Loucy (cell line): ENCODE data around the gene ID1.
A peak's percentile ranks its signal among the peaks of the same experiment; 100 is the strongest.

ENCODE experiments used
- H2AFZ ChIP-seq: fragments of 200-600 bp; sonication (generic); 2 replicates; pipeline ENCODE4 v1.6.0; 2016; ENCODE audit warnings: antibody characterized with exemption, mild to moderate bottlenecking, low read length, moderate library complexity
- H3F3A ChIP-seq: fragments of 200-600 bp; 2 replicates; pipeline ENCODE4 v1.6.0; 2016; ENCODE audit warnings: antibody characterized with exemption, low read depth, mild to moderate bottlenecking
- H3K27me3 ChIP-seq: fragments of 200-600 bp; sonication (generic); 2 replicates; pipeline ENCODE4 v1.6.1; 2014; ENCODE audit warnings: low read length, mild to moderate bottlenecking; ENCODE audit not compliant: insufficient read depth, poor library complexity, severe bottlenecking
- H3K36me3 ChIP-seq: fragments of 200-600 bp; sonication (generic); 2 replicates; pipeline ENCODE4 v1.6.1; 2016; ENCODE audit warnings: low read length; ENCODE audit not compliant: insufficient read depth
- H3K4me1 ChIP-seq: fragments of 200-600 bp; sonication (generic); 2 replicates; pipeline ENCODE4 v1.5.1; 2014; ENCODE audit warnings: low read length, mild to moderate bottlenecking; ENCODE audit not compliant: insufficient read depth, poor library complexity, severe bottlenecking
- H3K4me2 ChIP-seq: fragments of 200-600 bp; sonication (generic); 2 replicates; pipeline ENCODE4 v1.6.0; 2014; ENCODE audit warnings: antibody characterized with exemption, low read length, low read depth, mild to moderate bottlenecking; ENCODE audit not compliant: poor library complexity, severe bottlenecking
- H3K4me3 ChIP-seq: fragments of 200-600 bp; sonication (generic); 2 replicates; pipeline ENCODE4 v1.5.1; 2014; ENCODE audit warnings: low read length, mild to moderate bottlenecking, mixed read lengths; ENCODE audit not compliant: poor library complexity, severe bottlenecking
- H3K79me2 ChIP-seq: fragments of 200-600 bp; sonication (generic); 2 replicates; pipeline ENCODE4 v1.6.1; 2014; ENCODE audit warnings: low read length; ENCODE audit not compliant: insufficient read depth
- H3K9ac ChIP-seq: fragments of 200-600 bp; sonication (generic); 2 replicates; pipeline ENCODE4 v1.6.0; 2014; ENCODE audit warnings: mild to moderate bottlenecking, low read depth, low read length, moderate library complexity; ENCODE audit not compliant: poor library complexity, severe bottlenecking
- H3K9me2 ChIP-seq: fragments of 200-600 bp; sonication (generic); replicated peaks from 2 replicates; pipeline ENCODE4 v1.6.1; 2016; ENCODE audit warnings: low read depth, low read length, mixed read lengths
- H3K9me3 ChIP-seq: fragments of 200-600 bp; sonication (generic); 2 replicates; pipeline ENCODE4 v1.6.1; 2014; ENCODE audit warnings: mild to moderate bottlenecking, antibody characterized with exemption, low read length, low read depth; ENCODE audit not compliant: insufficient read depth
- H4K20me1 ChIP-seq: fragments of 200-600 bp; sonication (generic); 2 replicates; pipeline ENCODE4 v1.6.0; 2014; ENCODE audit warnings: antibody characterized with exemption, low read length, mild to moderate bottlenecking; ENCODE audit not compliant: insufficient read depth, poor library complexity, severe bottlenecking
- EZH2phosphoT487 ChIP-seq: fragments of 200-600 bp; IDR thresholded peaks from 2 replicates; pipeline ENCODE4 v1.6.1; 2018; ENCODE audit warnings: antibody characterized with exemption, mild to moderate bottlenecking, moderate library complexity, borderline replicate concordance
- TF ChIP-seq, protein P1 (sequence below): fragments of 200-600 bp; sonication (generic); conservative IDR thresholded peaks from 2 replicates; pipeline ENCODE4 v1.5.1; 2014; ENCODE audit warnings: mild to moderate bottlenecking, antibody characterized with exemption, low read length

The ID1 gene

GRCh38 chr20:31569163-31570020 lies 35.7 kb upstream of the ID1 start:
- no peaks in the 10 kb centered on the region for H3K79me2 ChIP-seq
- no peaks in the 10 kb centered on the region for H3K27me3 ChIP-seq
- H3F3A ChIP-seq, result 0 out of 2 replicates have a peak, but pooled peaks cover 3% of the 10 kb centered on the region
- H3K4me1 ChIP-seq, result peaks cover 13% of the 10 kb centered on the region
- H3K9me2 ChIP-seq, result no peaks in the 10 kb centered on the region
- H3K9me3 ChIP-seq, result no peaks in the 10 kb centered on the region
- no peak overlapping the region for H3K9ac ChIP-seq
- H3K36me3 ChIP-seq, result peaks cover 41% of the 10 kb centered on the region; the same call in 1 of the 2 replicates
- no peak overlapping the region for H3K4me3 ChIP-seq
- TF ChIP-seq EZH2phosphoT487, result no peak
- TF ChIP-seq, protein P1, sequence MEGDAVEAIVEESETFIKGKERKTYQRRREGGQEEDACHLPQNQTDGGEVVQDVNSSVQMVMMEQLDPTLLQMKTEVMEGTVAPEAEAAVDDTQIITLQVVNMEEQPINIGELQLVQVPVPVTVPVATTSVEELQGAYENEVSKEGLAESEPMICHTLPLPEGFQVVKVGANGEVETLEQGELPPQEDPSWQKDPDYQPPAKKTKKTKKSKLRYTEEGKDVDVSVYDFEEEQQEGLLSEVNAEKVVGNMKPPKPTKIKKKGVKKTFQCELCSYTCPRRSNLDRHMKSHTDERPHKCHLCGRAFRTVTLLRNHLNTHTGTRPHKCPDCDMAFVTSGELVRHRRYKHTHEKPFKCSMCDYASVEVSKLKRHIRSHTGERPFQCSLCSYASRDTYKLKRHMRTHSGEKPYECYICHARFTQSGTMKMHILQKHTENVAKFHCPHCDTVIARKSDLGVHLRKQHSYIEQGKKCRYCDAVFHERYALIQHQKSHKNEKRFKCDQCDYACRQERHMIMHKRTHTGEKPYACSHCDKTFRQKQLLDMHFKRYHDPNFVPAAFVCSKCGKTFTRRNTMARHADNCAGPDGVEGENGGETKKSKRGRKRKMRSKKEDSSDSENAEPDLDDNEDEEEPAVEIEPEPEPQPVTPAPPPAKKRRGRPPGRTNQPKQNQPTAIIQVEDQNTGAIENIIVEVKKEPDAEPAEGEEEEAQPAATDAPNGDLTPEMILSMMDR, result peak; percentile 86
- no peak overlapping the region for H2AFZ ChIP-seq
- H4K20me1 ChIP-seq, result no peaks in the 10 kb centered on the region
- no peak overlapping the region for H3K4me2 ChIP-seq

DNA sequence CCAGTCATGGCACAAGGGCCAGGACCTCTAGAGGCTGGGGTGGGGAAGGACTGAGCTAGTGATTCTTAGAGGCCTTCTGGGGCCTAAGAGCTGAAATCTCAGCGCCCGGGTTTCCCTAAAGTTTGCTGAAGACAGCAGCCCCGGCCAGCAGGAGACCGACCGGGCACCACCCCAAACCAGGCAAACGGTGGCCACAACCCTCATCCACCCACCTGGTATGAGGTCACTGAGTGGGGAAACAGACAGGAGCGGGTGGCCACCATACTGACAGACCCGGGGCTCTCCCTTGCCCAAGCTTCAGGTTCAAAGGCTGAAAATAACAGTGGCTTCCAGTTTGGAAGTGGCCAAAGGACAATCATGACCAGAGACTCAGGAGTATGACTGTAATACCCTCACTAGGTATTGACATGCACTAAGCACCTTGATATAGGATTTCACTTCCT lies 35.0 kb upstream of the ID1 start:
- TF ChIP-seq, protein P1, result no peak
- no peak for TF ChIP-seq EZH2phosphoT487
- no peak overlapping the region for H3K9ac ChIP-seq

DNA sequence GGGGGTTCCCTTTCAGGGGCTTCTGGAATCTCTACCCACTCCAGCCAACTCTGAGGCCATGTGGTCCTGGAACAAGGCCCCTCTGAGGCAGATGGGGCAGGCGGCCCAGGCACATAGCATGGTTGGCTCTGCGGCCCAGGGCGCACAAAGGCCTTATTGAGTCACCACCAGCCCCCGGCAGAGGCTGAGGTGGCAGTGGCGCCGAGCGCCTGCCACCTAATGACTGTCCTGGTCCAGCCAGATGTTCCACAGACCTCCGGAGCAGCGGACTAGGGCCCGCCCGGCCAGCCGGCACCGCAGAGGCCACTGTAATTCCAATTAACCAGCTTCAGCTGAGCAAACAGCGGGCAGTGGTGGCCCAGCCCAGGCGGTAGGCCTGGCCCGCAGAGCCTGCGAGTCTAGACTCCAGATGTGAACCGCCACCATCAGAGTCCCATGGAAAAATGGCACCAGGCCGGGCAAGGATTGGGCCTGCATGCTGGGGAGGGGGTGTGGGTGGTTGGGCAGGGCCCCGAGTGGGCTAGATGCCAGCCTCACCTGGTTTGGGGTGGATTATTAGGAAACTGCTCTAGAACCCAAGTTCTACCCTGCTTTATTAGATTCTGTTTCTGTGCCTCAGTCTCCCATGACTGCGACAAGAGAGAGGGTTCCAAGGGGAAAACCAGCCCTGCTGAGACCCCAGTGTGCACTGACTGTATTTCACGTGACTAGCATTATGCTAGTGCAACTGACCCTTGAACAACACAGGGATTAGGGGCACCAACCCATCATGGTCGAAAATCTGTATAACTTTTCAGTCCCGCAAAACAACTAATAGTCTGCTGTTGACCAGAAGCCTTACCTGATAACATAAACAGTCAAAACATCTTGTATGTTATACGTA lies 34.1 kb upstream of the ID1 start:
- Histone ChIP-seq H3K36me3 (peaks cover 34% of the 10 kb centered on the region; the same call in 1 of the 2 replicates), H2AFZ (no peak overlapping the region), H3K4me2 (no peak overlapping the region), H3K9me3 (no peaks in the 10 kb centered on the region), H4K20me1 (no peaks in the 10 kb centered on the region), H3K9ac (no peak overlapping the region), H3F3A (0 out of 2 replicates have a peak, but pooled peaks cover 3% of the 10 kb centered on the region), H3K4me3 (no peak overlapping the region), H3K79me2 (no peaks in the 10 kb centered on the region), H3K27me3 (no peaks in the 10 kb centered on the region), H3K4me1 (peaks cover 13% of the 10 kb centered on the region), H3K9me2 (no peaks in the 10 kb centered on the region)
- TF ChIP-seq, protein P1, result no peak
- TF ChIP-seq EZH2phosphoT487, result no peak

More for the DNA sequence above, 35.0 kb upstream of the ID1 start:
- no peaks in the 10 kb centered on the region for H3K79me2 ChIP-seq
- H4K20me1 ChIP-seq, result no peaks in the 10 kb centered on the region
- H3K36me3 ChIP-seq, result peaks cover 39% of the 10 kb centered on the region; the same call in 1 of the 2 replicates
- no peak overlapping the region for H2AFZ ChIP-seq
- H3K4me1 ChIP-seq, result peaks cover 13% of the 10 kb centered on the region
- no peak overlapping the region for H3K4me3 ChIP-seq
- no peaks in the 10 kb centered on the region for H3K27me3 ChIP-seq
- H3K9me3 ChIP-seq, result no peaks in the 10 kb centered on the region
- H3K4me2 ChIP-seq, result no peak overlapping the region
- 0 out of 2 replicates have a peak, but pooled peaks cover 3% of the 10 kb centered on the region for H3F3A ChIP-seq
- no peaks in the 10 kb centered on the region for H3K9me2 ChIP-seq
